Smooth muscle cell (in vitro differentiated cells): ENCODE data around the gene DPH7. TPM values are rescaled to one million over a fixed set of nuclear protein-coding genes. Genes with fewer than 3 reads are reported as not detected.
A peak's percentile ranks its signal among the peaks of the same experiment; 100 is the strongest.

Experiments
- DNase-seq: peaks from one replicate; lab custom pipeline; 2025; ENCODE audit not compliant: unreplicated experiment; lab: John Stamatoyannopoulos, UW
- H2AFZ ChIP-seq: fragments of 200-600 bp; sonication (generic); 2 replicates; pipeline ENCODE4 v1.6.0; 2016; ENCODE audit warnings: antibody characterized with exemption, low read depth, mild to moderate bottlenecking
- H3F3A ChIP-seq: fragments of 200-600 bp; sonication (generic); 2 replicates; pipeline ENCODE4 v1.6.0; 2017; ENCODE audit warnings: antibody characterized with exemption, low read depth
- H3K27ac ChIP-seq: fragments of 200-600 bp; sonication (generic); 2 replicates; pipeline ENCODE4 v1.5.1; 2016; ENCODE audit warnings: low read depth, mild to moderate bottlenecking
- H3K27me3 ChIP-seq: fragments of 200-600 bp; sonication (generic); 2 replicates; pipeline ENCODE4 v1.6.1; 2016; ENCODE audit warnings: low read depth, mild to moderate bottlenecking
- H3K36me3 ChIP-seq: fragments of 200-600 bp; sonication (generic); 2 replicates; pipeline ENCODE4 v1.5.1; 2016; ENCODE audit warnings: low read depth
- H3K4me1 ChIP-seq: fragments of 200-600 bp; sonication (generic); 2 replicates; pipeline ENCODE4 v1.5.1; 2016; ENCODE audit warnings: low read depth
- H3K4me2 ChIP-seq: fragments of 200-600 bp; sonication (generic); 2 replicates; pipeline ENCODE4 v1.6.0; 2016; ENCODE audit warnings: mild to moderate bottlenecking
- H3K4me3 ChIP-seq: fragments of 200-600 bp; sonication (generic); 2 replicates; pipeline ENCODE4 v1.5.1; 2016; ENCODE audit warnings: mild to moderate bottlenecking
- H3K79me2 ChIP-seq: fragments of 200-600 bp; sonication (generic); 2 replicates; pipeline ENCODE4 v1.6.0; 2016; ENCODE audit warnings: low read depth, mild to moderate bottlenecking
- H3K9ac ChIP-seq: fragments of 200-600 bp; sonication (generic); 2 replicates; pipeline ENCODE4 v1.6.0; 2016; ENCODE audit warnings: low read depth
- H3K9me3 ChIP-seq: fragments of 200-600 bp; sonication (generic); replicated peaks from 2 replicates; pipeline ENCODE4 v1.5.1; 2016; ENCODE audit warnings: low read depth
- H4K20me1 ChIP-seq: fragments of 200-600 bp; sonication (generic); 2 replicates; pipeline ENCODE4 v1.6.0; 2016; ENCODE audit warnings: low read depth
- CTCF ChIP-seq: fragments of 200-600 bp; sonication (generic); IDR thresholded peaks from 2 replicates; pipeline ENCODE4 v1.5.1; 2017; ENCODE audit warnings: borderline replicate concordance, mild to moderate bottlenecking, antibody characterized with exemption; ENCODE audit not compliant: insufficient read depth, poor library complexity, severe bottlenecking
- WGBS: methylation state at CpG from one replicate; pipeline ENCODE4 v1.1.7; 2016; ENCODE audit warnings: low lambda C conversion rate; 5-methylcytosine and 5-hydroxymethylcytosine counted together
- polyA plus RNA-seq: library from polyadenylated mRNA; unstranded; fragments of >200 nt; fragmentation: Nextera tagmentation; extraction: Ambion mirVana; gene quantifications from 2 replicates; pipeline ENCODE4 v1.2.1, GENCODE V29; 2016
- total RNA-seq: library from RNA; depleted of rRNA; stranded (reverse); fragments of >200 nt; gene quantifications from 2 replicates; pipeline ENCODE4 v1.2.3, GENCODE V29; 2014

DPH7 gene
- total and polyA plus RNA-seq, 2 experiments from 2014 or later: 18.2 to 21.8 TPM

- TF ChIP-seq CTCF: peak; percentile 28
- DNase-seq: no peak
- H3K9ac ChIP-seq: no peak overlapping the region
- peaks cover 86% of the 10 kb centered on the region for H3K79me2 ChIP-seq
- peak overlapping the region; percentile 2 for H3K27ac ChIP-seq
- H3K4me1 ChIP-seq: peaks cover 12% of the 10 kb centered on the region
- H2AFZ ChIP-seq: no peak overlapping the region
- no peak overlapping the region for H3K4me3 ChIP-seq
- H3F3A ChIP-seq: peaks cover 15% of the 10 kb centered on the region
- H3K36me3 ChIP-seq: no peaks in the 10 kb centered on the region
- H3K9me3 ChIP-seq: no peaks in the 10 kb centered on the region
- peak overlapping the region; percentile 90 for H3K4me2 ChIP-seq
- WGBS: 67% methylated on average over 6 of the region's 6 CpGs
- H3K27me3 ChIP-seq: no peaks in the 10 kb centered on the region
- H4K20me1 ChIP-seq: peaks cover 69% of the 10 kb centered on the region
Measured at GRCh38 chr9:137621131-137621757, 42.5 kb upstream of the DPH7 start.

DNA sequence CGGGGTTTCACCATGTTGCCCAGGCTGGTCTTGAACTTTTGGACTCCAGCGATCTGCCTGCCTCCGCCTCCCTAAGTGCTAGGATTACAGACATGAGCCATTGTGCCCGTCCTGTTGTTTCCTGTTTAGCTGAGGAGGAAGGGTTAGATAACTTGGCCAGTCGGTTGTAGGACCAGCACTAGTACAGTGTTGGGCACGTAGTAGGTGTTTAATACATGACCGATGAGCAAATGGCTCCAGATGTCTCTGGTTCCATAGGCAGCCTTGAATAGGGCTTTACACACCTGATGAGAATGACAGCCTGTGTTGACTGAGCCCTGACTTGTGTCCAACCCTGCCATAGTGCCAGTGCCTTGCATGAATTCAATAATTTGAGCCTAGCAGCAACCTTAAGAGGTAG lies 41.9 kb upstream of the DPH7 start:
- DNase-seq: no peak
- H3K4me3 ChIP-seq: peak overlapping the region; percentile 81
- peaks cover 15% of the 10 kb centered on the region for H3F3A ChIP-seq
- peak overlapping the region; percentile 2 for H3K27ac ChIP-seq
- peaks cover 12% of the 10 kb centered on the region for H3K4me1 ChIP-seq
- no peak overlapping the region for H3K9ac ChIP-seq
- H3K27me3 ChIP-seq: no peaks in the 10 kb centered on the region
- H3K9me3 ChIP-seq: no peaks in the 10 kb centered on the region
- no peak for TF ChIP-seq CTCF
- no peaks in the 10 kb centered on the region for H3K36me3 ChIP-seq
- H2AFZ ChIP-seq: no peak overlapping the region
- 90% methylated on average over 7 of the region's 7 CpGs for WGBS
- H3K79me2 ChIP-seq: peaks cover 79% of the 10 kb centered on the region
- H4K20me1 ChIP-seq: peaks cover 62% of the 10 kb centered on the region
- peak overlapping the region; percentile 90 for H3K4me2 ChIP-seq

DNA sequence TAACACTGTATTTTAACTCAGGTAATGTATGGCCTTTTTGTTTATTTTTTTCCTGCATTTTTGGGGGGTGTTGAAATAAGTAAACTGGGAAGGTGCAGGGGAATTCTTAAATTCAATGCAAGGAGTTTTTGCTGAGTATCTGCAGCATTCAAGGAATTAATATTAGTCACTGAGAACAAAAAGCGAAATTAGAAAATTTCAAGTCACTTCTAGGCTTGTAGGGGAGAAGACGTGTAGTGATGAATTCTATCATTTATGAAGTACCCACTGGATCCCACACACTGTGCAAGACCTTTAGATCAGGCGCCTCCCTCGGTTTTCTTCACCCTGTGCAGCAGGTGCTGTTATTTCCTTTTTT lies 41.3 kb upstream of the DPH7 start:
- H2AFZ ChIP-seq: no peak overlapping the region
- no peaks in the 10 kb centered on the region for H3K9me3 ChIP-seq
- H3F3A ChIP-seq: peaks cover 15% of the 10 kb centered on the region
- H3K79me2 ChIP-seq: peaks cover 74% of the 10 kb centered on the region
- peaks cover 57% of the 10 kb centered on the region for H4K20me1 ChIP-seq
- H3K4me2 ChIP-seq: peak overlapping the region; percentile 90
- peak overlapping the region; percentile 88 for H3K9ac ChIP-seq
- peak overlapping the region; percentile 81 for H3K4me3 ChIP-seq
- H3K4me1 ChIP-seq: peaks cover 12% of the 10 kb centered on the region
- no peak for TF ChIP-seq CTCF
- H3K27ac ChIP-seq: peak overlapping the region; percentile 72
- DNase-seq: no peak
- WGBS: 82% methylated on average over 4 of the region's 4 CpGs
- H3K27me3 ChIP-seq: no peaks in the 10 kb centered on the region
- no peaks in the 10 kb centered on the region for H3K36me3 ChIP-seq
